ENCODE results near the gene PRDM16. TPM values are rescaled to one million over a fixed set of nuclear protein-coding genes. Genes with fewer than 3 reads are reported as not detected.

PRDM16 gene
- total RNA-seq, 4 donors from 2014 or later: 0.26 to 7.7 (median 0.35) TPM; not detected in 1

DNA sequence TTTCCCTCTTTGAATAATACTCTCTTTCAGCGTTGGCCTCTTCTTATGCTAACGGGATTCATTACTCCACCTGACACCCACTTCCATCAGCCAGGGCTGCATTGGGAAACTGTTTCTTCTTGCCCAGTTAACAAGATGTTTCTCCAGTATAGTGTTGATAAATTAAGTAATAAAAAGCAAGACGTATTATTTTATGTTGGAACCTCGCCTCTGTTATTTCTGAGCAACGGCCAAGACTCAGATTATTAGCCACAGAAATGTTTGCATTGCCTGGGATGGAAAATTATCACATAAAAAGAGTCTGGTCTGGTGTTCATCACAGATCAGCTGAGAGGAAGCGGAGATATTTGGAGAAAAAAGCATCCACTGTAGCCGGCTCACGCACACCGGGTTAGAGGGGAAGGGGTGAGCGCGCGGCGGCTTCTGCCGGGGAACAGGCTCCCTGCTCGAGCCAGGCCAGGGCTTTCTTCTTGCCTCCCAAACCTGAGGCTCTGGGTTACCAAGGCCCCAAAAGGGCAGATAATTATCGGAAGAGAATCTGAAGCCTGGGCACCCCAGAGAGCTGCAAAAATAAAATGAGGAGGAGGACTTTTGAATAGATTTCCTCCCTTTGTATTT, 189.5 kb downstream of the PRDM16 start:
- Histone ChIP-seq H3K27me3 (no peaks in the 10 kb centered on the region), H3K9me3 (no peaks in the 10 kb centered on the region), H3K27ac (peak overlapping the region in 1 of 2 donors; percentile 50), H3K36me3 (no peaks in the 10 kb centered on the region), H3K4me1 (no peaks in the 10 kb centered on the region), H3K4me3 (no peak overlapping the region)
- intact Hi-C loops (cut with DNase I; ENCODE audit: low total_unique reads): no loop called here
- no peak for DNase-seq
- TF ChIP-seq POLR2A (IDR thresholded peaks at IDR 0.05): no peak
- TF ChIP-seq, protein P1, sequence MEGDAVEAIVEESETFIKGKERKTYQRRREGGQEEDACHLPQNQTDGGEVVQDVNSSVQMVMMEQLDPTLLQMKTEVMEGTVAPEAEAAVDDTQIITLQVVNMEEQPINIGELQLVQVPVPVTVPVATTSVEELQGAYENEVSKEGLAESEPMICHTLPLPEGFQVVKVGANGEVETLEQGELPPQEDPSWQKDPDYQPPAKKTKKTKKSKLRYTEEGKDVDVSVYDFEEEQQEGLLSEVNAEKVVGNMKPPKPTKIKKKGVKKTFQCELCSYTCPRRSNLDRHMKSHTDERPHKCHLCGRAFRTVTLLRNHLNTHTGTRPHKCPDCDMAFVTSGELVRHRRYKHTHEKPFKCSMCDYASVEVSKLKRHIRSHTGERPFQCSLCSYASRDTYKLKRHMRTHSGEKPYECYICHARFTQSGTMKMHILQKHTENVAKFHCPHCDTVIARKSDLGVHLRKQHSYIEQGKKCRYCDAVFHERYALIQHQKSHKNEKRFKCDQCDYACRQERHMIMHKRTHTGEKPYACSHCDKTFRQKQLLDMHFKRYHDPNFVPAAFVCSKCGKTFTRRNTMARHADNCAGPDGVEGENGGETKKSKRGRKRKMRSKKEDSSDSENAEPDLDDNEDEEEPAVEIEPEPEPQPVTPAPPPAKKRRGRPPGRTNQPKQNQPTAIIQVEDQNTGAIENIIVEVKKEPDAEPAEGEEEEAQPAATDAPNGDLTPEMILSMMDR (IDR thresholded peaks at IDR 0.05): no peak

DNA sequence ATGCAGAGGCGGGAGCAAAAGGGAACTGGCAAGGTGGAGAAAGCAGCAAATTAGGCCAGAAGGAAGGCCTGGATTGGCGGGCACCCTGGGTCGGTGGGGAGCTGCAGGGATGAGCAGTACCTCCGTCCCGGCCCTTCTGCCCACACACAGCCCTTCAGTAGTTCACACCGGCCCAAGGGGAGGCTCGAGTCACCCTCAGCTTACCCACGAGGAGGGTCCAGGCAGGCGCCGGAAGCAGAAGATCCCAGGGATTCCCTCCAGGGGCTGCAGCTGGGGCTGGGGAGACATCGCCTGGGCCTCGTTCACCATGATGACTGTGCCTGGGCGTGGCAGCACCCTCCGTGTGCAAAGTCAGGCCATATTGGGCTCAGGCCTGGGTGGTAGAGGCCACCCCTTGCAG, 190.0 kb downstream of the PRDM16 start:
- Histone ChIP-seq H3K27ac (peak overlapping the region in 1 of 2 donors; percentile 50), H3K4me1 (no peaks in the 10 kb centered on the region), H3K27me3 (peaks cover 0 to 2% of the 10 kb centered on the region in 2 donors), H3K9me3 (no peaks in the 10 kb centered on the region), H3K4me3 (no peak overlapping the region), H3K36me3 (no peaks in the 10 kb centered on the region)
- intact Hi-C loops (cut with DNase I; ENCODE audit: low total_unique reads): no loop called here
- DNase-seq: no peak
- TF ChIP-seq, protein P1 (IDR thresholded peaks at IDR 0.05): no peak
- TF ChIP-seq POLR2A (IDR thresholded peaks at IDR 0.05): no peak

DNA sequence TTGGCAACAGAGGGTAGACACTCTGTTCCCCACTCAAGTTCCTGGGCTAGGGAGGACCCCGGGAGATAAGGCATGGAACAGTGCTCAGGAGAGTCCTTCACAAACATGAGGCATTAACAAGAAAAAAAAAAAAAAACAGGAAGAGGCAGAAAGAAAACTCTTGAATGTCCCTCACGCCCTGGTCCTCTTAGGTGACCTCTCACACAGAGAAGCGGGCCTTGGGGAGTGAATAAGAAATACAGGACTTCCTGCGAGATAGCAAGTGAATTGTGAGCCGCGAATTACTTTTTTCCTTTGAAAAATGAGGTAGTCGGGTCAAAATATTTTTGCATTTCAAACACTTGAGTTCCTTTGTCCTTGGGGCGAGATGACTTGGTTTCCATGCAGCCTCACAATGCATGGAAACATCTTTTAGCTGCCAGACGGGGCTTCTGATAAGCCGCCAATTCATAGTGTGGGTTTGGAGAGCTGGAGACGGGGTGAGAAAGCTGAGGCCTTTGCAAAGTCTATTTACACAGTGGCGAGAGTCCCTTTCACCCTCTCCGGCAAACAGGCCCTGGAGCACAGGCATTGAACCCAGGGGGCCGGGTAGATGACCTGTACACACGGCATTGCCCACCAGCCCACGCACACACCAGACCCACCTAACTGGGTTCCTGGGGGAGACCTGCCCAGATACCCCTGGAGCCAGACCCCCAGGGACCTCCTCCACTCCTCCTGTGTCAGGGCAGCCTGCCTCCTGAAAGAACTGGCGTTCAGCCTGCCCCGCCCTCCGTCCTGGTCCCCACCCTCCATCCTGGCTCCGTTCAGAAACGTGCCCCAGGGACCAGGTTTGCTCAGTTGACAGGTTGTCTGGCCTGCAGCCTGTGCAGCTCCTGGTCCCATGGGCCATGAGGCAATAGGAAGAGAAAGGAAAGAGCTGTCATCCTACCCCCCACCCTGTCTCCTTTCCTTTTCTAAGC, 192.3 kb downstream of the PRDM16 start:
- intact Hi-C loops (cut with DNase I; ENCODE audit: low total_unique reads): no loop called here
- no peak for DNase-seq
- Histone ChIP-seq H3K9me3 (no peaks in the 10 kb centered on the region), H3K36me3 (no peaks in the 10 kb centered on the region), H3K27me3 (peaks cover 0 to 11% of the 10 kb centered on the region in 2 donors), H3K27ac (no peak overlapping the region), H3K4me3 (no peak overlapping the region), H3K4me1 (no peaks in the 10 kb centered on the region)
- TF ChIP-seq, protein P1 (IDR thresholded peaks at IDR 0.05): no peak
- no peak for TF ChIP-seq POLR2A (IDR thresholded peaks at IDR 0.05)

GRCh38 chr1:3261969-3262579, 193.1 kb downstream of the PRDM16 start:
- Histone ChIP-seq H3K4me1 (no peaks in the 10 kb centered on the region), H3K27ac (no peak overlapping the region), H3K36me3 (no peaks in the 10 kb centered on the region), H3K4me3 (no peak overlapping the region), H3K9me3 (no peaks in the 10 kb centered on the region), H3K27me3 (peaks cover 0 to 11% of the 10 kb centered on the region in 2 donors)
- no peak for TF ChIP-seq POLR2A (IDR thresholded peaks at IDR 0.05)
- TF ChIP-seq, protein P1 (IDR thresholded peaks at IDR 0.05): no peak
- intact Hi-C loops (cut with DNase I; ENCODE audit: low total_unique reads): no loop called here
- no peak for DNase-seq

All from uterus (tissue), 4 donors.